Measurements from ENCODE around the gene CA12. TPM values are rescaled to one million over a fixed set of nuclear protein-coding genes. Genes with fewer than 3 reads are reported as not detected.

The CA12 gene
- total RNA-seq, 2 experiments from 2014 or later = 0.58 TPM; not detected in 1

GRCh38 chr15:63402498-63403253 is 21.0 kb upstream of the CA12 start:
- CTCF ChIA-PET = interaction anchor here (0.6 to 3.3 kb wide), 13 partner anchors 9 to 525 kb away, joined by 3 to 49 read pairs (median 4); no protein-coding TSS in a partner anchor
- no peak overlapping the region for H3K27ac Mint-ChIP-seq
- POLR2A ChIA-PET = no interaction called here
- no peaks in the 10 kb centered on the region for H3K27me3 Mint-ChIP-seq
- TF ChIP-seq CTCF (IDR thresholded peaks at IDR 0.05) = peak; percentile 63
- H3K4me3 Mint-ChIP-seq = no peak overlapping the region
- ATAC-seq (peak; percentile 55), DNase-seq (no peak)
- intact Hi-C loops (cut with micrococcal nuclease) = loop anchor here (2.0 to 5.0 kb wide), 2 partner anchors 114 to 355 kb away; no protein-coding TSS in a partner anchor
- H3K4me1 Mint-ChIP-seq (ENCODE audit: low read depth) = peaks cover 9% of the 10 kb centered on the region
- H3K36me3 Mint-ChIP-seq (ENCODE audit: low read depth) = no peaks in the 10 kb centered on the region
- no peaks in the 10 kb centered on the region for H3K9me3 Mint-ChIP-seq

GRCh38 chr15:63401714-63402497 is 20.3 kb upstream of the CA12 start:
- ChIA-PET POLR2A (no interaction called here), CTCF (interaction anchor here (0.6 to 3.3 kb wide), 14 partner anchors 10 to 524 kb away, joined by 3 to 49 read pairs (median 4); no protein-coding TSS in a partner anchor)
- intact Hi-C loops (cut with micrococcal nuclease) = loop anchor here (2.0 to 5.0 kb wide), 2 partner anchors 113 to 355 kb away; no protein-coding TSS in a partner anchor
- TF ChIP-seq CTCF (IDR thresholded peaks at IDR 0.05) = no peak
- Mint-ChIP-seq H3K4me3 (no peak overlapping the region), H3K27me3 (no peaks in the 10 kb centered on the region), H3K9me3 (no peaks in the 10 kb centered on the region), H3K27ac (no peak overlapping the region), H3K4me1 (ENCODE audit: low read depth) (peaks cover 9% of the 10 kb centered on the region), H3K36me3 (ENCODE audit: low read depth) (no peaks in the 10 kb centered on the region)
- ATAC-seq (no peak), DNase-seq (no peak)

GRCh38 chr15:63401078-63401477 is 19.4 kb upstream of the CA12 start:
- no peaks in the 10 kb centered on the region for H3K27me3 Mint-ChIP-seq
- no peaks in the 10 kb centered on the region for H3K9me3 Mint-ChIP-seq
- intact Hi-C loops (cut with micrococcal nuclease) = loop anchor here (5.0 kb wide), 1 partner anchor 354 kb away; no protein-coding TSS in a partner anchor
- no peak overlapping the region for H3K27ac Mint-ChIP-seq
- H3K4me3 Mint-ChIP-seq = no peak overlapping the region
- POLR2A ChIA-PET = no interaction called here
- ATAC-seq = peak; percentile 83
- H3K36me3 Mint-ChIP-seq (ENCODE audit: low read depth) = no peaks in the 10 kb centered on the region
- CTCF ChIA-PET = interaction anchor here (1.2 to 3.3 kb wide), 5 partner anchors 11 to 523 kb away, joined by 3 to 49 read pairs (median 3); no protein-coding TSS in a partner anchor
- peak; percentile 67 for DNase-seq
- no peak for TF ChIP-seq CTCF (IDR thresholded peaks at IDR 0.05)
- peaks cover 9% of the 10 kb centered on the region for H3K4me1 Mint-ChIP-seq (ENCODE audit: low read depth)

GRCh38 chr15:63398456-63398855 is 16.8 kb upstream of the CA12 start:
- TF ChIP-seq CTCF (IDR thresholded peaks at IDR 0.05) = no peak
- Mint-ChIP-seq H3K27me3 (peaks cover 1% of the 10 kb centered on the region), H3K4me1 (ENCODE audit: low read depth) (peaks cover 5% of the 10 kb centered on the region), H3K4me3 (no peak overlapping the region), H3K36me3 (ENCODE audit: low read depth) (no peaks in the 10 kb centered on the region), H3K27ac (no peak overlapping the region), H3K9me3 (no peaks in the 10 kb centered on the region)
- intact Hi-C loops (cut with micrococcal nuclease) = no loop called here
- no peak for ATAC-seq
- ChIA-PET POLR2A (no interaction called here), CTCF (interaction anchor here (1.2 kb wide), 1 partner anchor 351 kb away, joined by 4 read pairs; no protein-coding TSS in a partner anchor)
- no peak for DNase-seq
